HG03196 (cell line): ENCODE data around the gene NTN5.
"Not testable (repeated sequence)": the region's sequence is repeated elsewhere in the genome, so short reads cannot be mapped to it uniquely, and the experiment has no call there.

Source experiments
- ATAC-seq: cut with Tn5 transposase; IDR thresholded peaks from one replicate; pipeline ENCODE4 v1.9.1; 2021; ENCODE audit not compliant: unreplicated experiment

Gene NTN5

GRCh38 chr19:48672994-48673393 lies at the start of gene NTN5:
Gene NTN5 (minus strand): TSS chr19:48673017. CDS start chr19:48670986, 2,031 bp downstream.
- no peak for ATAC-seq

GRCh38 chr19:48722196-48722708 lies 49.4 kb upstream of the NTN5 start:
- no peak for ATAC-seq

- ATAC-seq: peak; percentile 68
Measured at GRCh38 chr19:48720613-48721296, 47.9 kb upstream of the NTN5 start.

GRCh38 chr19:48720251-48720612 lies 47.4 kb upstream of the NTN5 start:
- no peak for ATAC-seq

- no peak for ATAC-seq
Measured at GRCh38 chr19:48719263-48720171, 46.7 kb upstream of the NTN5 start, which contains the start of gene MAMSTR. Gene MAMSTR (minus strand): TSS chr19:48719725. CDS start chr19:48719031, 694 bp downstream.

- no peak for ATAC-seq
Measured at GRCh38 chr19:48718711-48719231, 46.0 kb upstream of the NTN5 start.

GRCh38 chr19:48718106-48718505 lies 45.3 kb upstream of the NTN5 start:
- ATAC-seq: not testable (repeated sequence)

GRCh38 chr19:48716562-48717291 lies 43.9 kb upstream of the NTN5 start:
- no peak for ATAC-seq

GRCh38 chr19:48715681-48716171 lies 42.9 kb upstream of the NTN5 start:
- no peak for ATAC-seq

GRCh38 chr19:48714759-48715675 lies 42.2 kb upstream of the NTN5 start:
- ATAC-seq: no peak

- peak; percentile 87 for ATAC-seq
Measured at GRCh38 chr19:48713864-48714755, 41.3 kb upstream of the NTN5 start.

GRCh38 chr19:48713041-48713863 lies 40.4 kb upstream of the NTN5 start:
- ATAC-seq: no peak

GRCh38 chr19:48711106-48711662 lies 38.4 kb upstream of the NTN5 start:
- no peak for ATAC-seq

GRCh38 chr19:48708471-48708870 lies 35.7 kb upstream of the NTN5 start:
- ATAC-seq: no peak

GRCh38 chr19:48705431-48705830 lies 32.6 kb upstream of the NTN5 start:
- ATAC-seq: no peak

- no peak for ATAC-seq
Measured at GRCh38 chr19:48703316-48703715, 30.5 kb upstream of the NTN5 start.

- no peak for ATAC-seq
Measured at GRCh38 chr19:48702701-48703100, 29.9 kb upstream of the NTN5 start.

GRCh38 chr19:48698046-48698445 lies 25.2 kb upstream of the NTN5 start:
- ATAC-seq: no peak
